Neural crest cell (in vitro differentiated cells): Measurements from ENCODE around the gene BOLA2B. TPM values are rescaled to one million over a fixed set of nuclear protein-coding genes. Genes with fewer than 3 reads are reported as not detected.

ENCODE experiments used
- DNase-seq: peaks from one replicate; pipeline ENCODE4 v3.0.0; 2021; ENCODE audit warnings: low read depth, mixed read lengths, low spot score
- H3K27ac Mint-ChIP-seq: one replicate; pipeline ENCODE4 v1.8.0; 2021; ENCODE audit warnings: mild to moderate bottlenecking, mixed read lengths; ENCODE audit not compliant: unreplicated experiment
- H3K27me3 Mint-ChIP-seq: 2 replicates; pipeline ENCODE4 v1.8.0; 2021; ENCODE audit warnings: low read depth, mild to moderate bottlenecking, mixed read lengths
- H3K36me3 Mint-ChIP-seq: 2 replicates; pipeline ENCODE4 v1.8.0; 2021; ENCODE audit warnings: low read depth, mild to moderate bottlenecking, mixed read lengths
- H3K4me1 Mint-ChIP-seq: 2 replicates; pipeline ENCODE4 v1.8.0; 2021; ENCODE audit warnings: mixed read lengths
- H3K4me3 Mint-ChIP-seq: one replicate; pipeline ENCODE4 v1.8.0; 2021; ENCODE audit warnings: mild to moderate bottlenecking, mixed read lengths
- H3K9me3 Mint-ChIP-seq: 2 replicates; pipeline ENCODE4 v1.8.0; 2021; ENCODE audit warnings: mixed read lengths
- total RNA-seq: library from RNA; stranded (reverse); gene quantifications from 2 replicates; pipeline ENCODE4 v1.2.1, GENCODE V29; 2021
- TF ChIP-seq, protein P1 (sequence below): fragments of 200-600 bp; sonication (generic); conservative IDR thresholded peaks from 2 replicates; pipeline ENCODE4 v1.5.0; 2021; ENCODE audit warnings: antibody characterized with exemption, mild to moderate bottlenecking

BOLA2B gene
- total RNA-seq, 1 donor from 2014 or later, result 118 TPM

DNA sequence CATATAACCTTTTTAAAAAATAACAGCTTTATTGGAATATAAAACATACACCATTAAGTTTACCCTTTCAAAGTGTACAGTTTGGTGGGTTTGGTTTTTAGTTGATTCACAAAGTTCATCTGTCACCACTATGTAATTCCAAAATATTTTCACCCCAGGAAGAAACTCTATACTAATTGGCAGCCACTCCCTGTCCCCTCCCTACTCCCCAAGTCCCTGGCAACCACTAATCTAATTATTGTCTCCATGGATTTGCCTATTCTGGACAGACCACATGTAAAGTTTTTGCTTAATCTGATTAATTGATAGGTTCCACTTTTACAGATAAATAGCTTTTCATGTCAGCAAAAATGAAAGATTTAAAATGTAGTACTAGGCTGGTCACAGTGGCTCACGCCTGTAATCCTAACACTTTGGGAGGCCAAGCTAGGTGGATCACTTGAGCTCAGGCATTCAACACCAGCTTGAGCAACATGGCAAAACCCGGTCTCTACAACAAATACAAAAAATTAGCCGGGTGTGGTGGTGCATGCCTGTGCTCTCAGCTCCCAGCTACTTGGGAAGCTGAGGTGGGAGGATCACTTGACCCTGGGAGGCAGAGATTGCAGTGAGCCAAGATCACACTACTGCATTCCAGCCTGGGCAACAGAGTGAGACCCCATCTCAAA is 45.5 kb downstream of the BOLA2B start:
- DNase-seq, result no peak
- H3K27ac Mint-ChIP-seq, result no peak overlapping the region
- no peak overlapping the region for H3K4me3 Mint-ChIP-seq
- peaks cover 3% of the 10 kb centered on the region for H3K36me3 Mint-ChIP-seq
- peaks cover 2% of the 10 kb centered on the region for H3K9me3 Mint-ChIP-seq
- TF ChIP-seq, protein P1, sequence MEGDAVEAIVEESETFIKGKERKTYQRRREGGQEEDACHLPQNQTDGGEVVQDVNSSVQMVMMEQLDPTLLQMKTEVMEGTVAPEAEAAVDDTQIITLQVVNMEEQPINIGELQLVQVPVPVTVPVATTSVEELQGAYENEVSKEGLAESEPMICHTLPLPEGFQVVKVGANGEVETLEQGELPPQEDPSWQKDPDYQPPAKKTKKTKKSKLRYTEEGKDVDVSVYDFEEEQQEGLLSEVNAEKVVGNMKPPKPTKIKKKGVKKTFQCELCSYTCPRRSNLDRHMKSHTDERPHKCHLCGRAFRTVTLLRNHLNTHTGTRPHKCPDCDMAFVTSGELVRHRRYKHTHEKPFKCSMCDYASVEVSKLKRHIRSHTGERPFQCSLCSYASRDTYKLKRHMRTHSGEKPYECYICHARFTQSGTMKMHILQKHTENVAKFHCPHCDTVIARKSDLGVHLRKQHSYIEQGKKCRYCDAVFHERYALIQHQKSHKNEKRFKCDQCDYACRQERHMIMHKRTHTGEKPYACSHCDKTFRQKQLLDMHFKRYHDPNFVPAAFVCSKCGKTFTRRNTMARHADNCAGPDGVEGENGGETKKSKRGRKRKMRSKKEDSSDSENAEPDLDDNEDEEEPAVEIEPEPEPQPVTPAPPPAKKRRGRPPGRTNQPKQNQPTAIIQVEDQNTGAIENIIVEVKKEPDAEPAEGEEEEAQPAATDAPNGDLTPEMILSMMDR, result no peak
- H3K4me1 Mint-ChIP-seq, result no peaks in the 10 kb centered on the region
- no peaks in the 10 kb centered on the region for H3K27me3 Mint-ChIP-seq

DNA sequence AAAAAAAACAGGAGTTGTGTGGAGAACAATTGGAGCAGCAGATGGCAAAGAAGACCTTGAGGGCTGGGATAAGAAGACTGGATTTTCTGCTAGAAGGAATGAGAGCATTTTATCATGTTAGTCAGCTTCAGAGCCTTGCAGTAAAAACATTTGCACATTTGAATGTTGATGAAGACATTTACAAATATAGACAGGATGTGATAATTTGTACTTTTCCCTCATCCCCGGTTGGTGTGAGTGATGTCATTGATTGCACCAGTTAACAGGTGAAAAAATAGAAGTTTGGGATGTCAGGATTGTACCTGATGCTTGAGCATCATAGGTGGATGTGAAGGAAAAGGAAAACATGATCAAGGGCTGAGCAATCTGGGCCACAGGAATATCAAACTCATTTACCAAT is 47.8 kb downstream of the BOLA2B start:
- no peak overlapping the region for H3K27ac Mint-ChIP-seq
- TF ChIP-seq, protein P1, result no peak
- peaks cover 2% of the 10 kb centered on the region for H3K9me3 Mint-ChIP-seq
- DNase-seq, result no peak
- H3K36me3 Mint-ChIP-seq, result peaks cover 3% of the 10 kb centered on the region
- H3K4me3 Mint-ChIP-seq, result no peak overlapping the region
- no peaks in the 10 kb centered on the region for H3K27me3 Mint-ChIP-seq
- H3K4me1 Mint-ChIP-seq, result no peaks in the 10 kb centered on the region

- DNase-seq, result no peak
- Mint-ChIP-seq H3K36me3 (peaks cover 3% of the 10 kb centered on the region), H3K27ac (no peak overlapping the region), H3K9me3 (peaks cover 2% of the 10 kb centered on the region), H3K27me3 (no peaks in the 10 kb centered on the region), H3K4me1 (no peaks in the 10 kb centered on the region), H3K4me3 (no peak overlapping the region)
- TF ChIP-seq, protein P1, result no peak
Measured at GRCh38 chr16:30144917-30145316, 48.5 kb downstream of the BOLA2B start.

- TF ChIP-seq, protein P1, result no peak
- Mint-ChIP-seq H3K4me1 (no peaks in the 10 kb centered on the region), H3K4me3 (no peak overlapping the region), H3K27ac (no peak overlapping the region), H3K27me3 (no peaks in the 10 kb centered on the region), H3K36me3 (no peaks in the 10 kb centered on the region), H3K9me3 (no peaks in the 10 kb centered on the region)
- DNase-seq, result no peak
Measured at GRCh38 chr16:30144017-30144416, 49.4 kb downstream of the BOLA2B start.

DNA sequence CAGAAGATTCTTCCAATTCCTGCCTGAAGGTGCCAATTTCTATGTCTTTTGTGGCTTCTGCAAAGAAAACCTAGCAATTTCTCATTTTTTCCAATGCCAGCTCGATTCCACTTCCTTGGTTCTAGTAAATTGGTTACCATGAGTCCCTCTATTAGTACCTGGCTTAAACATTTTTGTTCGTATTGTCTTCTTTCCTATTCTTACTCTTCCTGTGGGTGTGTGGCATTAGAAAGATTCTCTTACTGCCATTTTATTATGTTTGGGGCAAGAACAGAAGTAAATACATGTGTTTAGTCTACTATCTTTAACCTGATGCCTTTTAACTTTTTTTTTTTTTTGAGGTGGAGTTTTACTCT is 50.1 kb downstream of the BOLA2B start:
- TF ChIP-seq, protein P1, result no peak
- H3K36me3 Mint-ChIP-seq, result no peaks in the 10 kb centered on the region
- no peak overlapping the region for H3K4me3 Mint-ChIP-seq
- no peaks in the 10 kb centered on the region for H3K27me3 Mint-ChIP-seq
- H3K9me3 Mint-ChIP-seq, result no peaks in the 10 kb centered on the region
- H3K27ac Mint-ChIP-seq, result no peak overlapping the region
- DNase-seq, result no peak
- H3K4me1 Mint-ChIP-seq, result no peaks in the 10 kb centered on the region

Other genes with a start within 250 kb of the BOLA2B start
- 70.7 and 74.0 TPM in 2 replicates for gene TMEM219, start 231.6 kb downstream of the BOLA2B start, total RNA-seq
- gene TAOK2, start 219.8 kb downstream of the BOLA2B start, total RNA-seq, result 67.7 and 73.2 TPM in 2 replicates
- gene HIRIP3, start 198.0 kb downstream of the BOLA2B start, total RNA-seq, result 31.8 and 34.8 TPM in 2 replicates
- gene INO80E, start 197.4 kb downstream of the BOLA2B start, total RNA-seq, result 81.9 and 88.6 TPM in 2 replicates
- 5.7 and 6.4 TPM in 2 replicates for gene DOC2A, start 182.6 kb downstream of the BOLA2B start, total RNA-seq
- gene C16orf92, start 170.5 kb downstream of the BOLA2B start, total RNA-seq, result not detected in 2 replicates
- 14.2 and 15.3 TPM in 2 replicates for gene TLCD3B, start 162.4 kb downstream of the BOLA2B start, total RNA-seq
- gene ALDOA, start 127.9 kb downstream of the BOLA2B start, total RNA-seq, result 640 and 669 TPM in 2 replicates
- 141 and 144 TPM in 2 replicates for gene PPP4C, start 117.7 kb downstream of the BOLA2B start, total RNA-seq
- 0.79 and 1.2 TPM in 2 replicates for gene TBX6, start 101.7 kb downstream of the BOLA2B start, total RNA-seq
- 9.6 and 12.4 TPM in 2 replicates for gene YPEL3, start 97.5 kb downstream of the BOLA2B start, total RNA-seq
- gene GDPD3, start 80.1 kb downstream of the BOLA2B start, total RNA-seq, result 6.7 and 7.7 TPM in 2 replicates
- 60.5 and 62.6 TPM in 2 replicates for gene MAPK3, start 70.4 kb downstream of the BOLA2B start, total RNA-seq
- 25.2 and 25.8 TPM in 2 replicates for gene CORO1A, start 10.1 kb downstream of the BOLA2B start, total RNA-seq
- gene SLX1A, start 209 bp upstream of the BOLA2B start, total RNA-seq, result 45.0 and 69.1 TPM in 2 replicates
- gene SULT1A3, start 5.6 kb upstream of the BOLA2B start, total RNA-seq, result 23.9 and 26.4 TPM in 2 replicates
- 11.2 and 15.4 TPM in 2 replicates for gene NPIPB13, start 54.8 kb upstream of the BOLA2B start, total RNA-seq
- 74.8 and 85.2 TPM in 2 replicates for gene CD2BP2, start 161.6 kb upstream of the BOLA2B start, total RNA-seq
- 39.7 and 45.6 TPM in 2 replicates for gene TBC1D10B, start 176.8 kb upstream of the BOLA2B start, total RNA-seq
- gene MYL11, start 181.1 kb upstream of the BOLA2B start, total RNA-seq, result not detected in 2 replicates
- gene SEPTIN1, start 188.9 kb upstream of the BOLA2B start, total RNA-seq, result 2.3 and 2.9 TPM in 2 replicates
- gene ZNF48, start 201.8 kb upstream of the BOLA2B start, total RNA-seq, result 59.9 and 60.9 TPM in 2 replicates
- gene ZNF771, start 213.9 kb upstream of the BOLA2B start, total RNA-seq, result 17.5 and 18.9 TPM in 2 replicates
- gene DCTPP1, start 236.4 kb upstream of the BOLA2B start, total RNA-seq, result 91.6 and 94.3 TPM in 2 replicates